PC-9 (cell line): ENCODE results near the gene ATG2B. TPM values are rescaled to one million over a fixed set of nuclear protein-coding genes. Genes with fewer than 3 reads are reported as not detected.

Source experiments
- BruUV-seq: library from RNA; stranded (reverse); fragments of 400-500 nt; replicated peaks from 2 replicates; lab custom pipeline; 2021; lab: Mats Ljungman, UMichigan
- CTCF ChIA-PET: fragments of 300-600 bp; sonication (Branson Sonifier 250); formaldehyde crosslinking; loops from one replicate; lab custom pipeline; 2022; ENCODE audit warnings: antibody characterized with exemption; lab: Charles Lee
- POLR2A ChIA-PET: fragments of 300-600 bp; sonication (Branson Sonifier 250); formaldehyde crosslinking; loops from one replicate; lab custom pipeline; 2022; ENCODE audit warnings: antibody characterized with exemption; ENCODE audit not compliant: unreplicated experiment; lab: Charles Lee
- DNase-seq, 2 experiments: peaks; one replicate each; pipeline versions ENCODE4 v3.0.0 to v3.0.0-alpha.2; 2015 to 2022; ENCODE audit warnings: mixed read lengths in 1 of 2
- H2AFZ ChIP-seq: fragments of 200-600 bp; sonication (generic); 2 replicates; pipeline ENCODE4 v1.8.1; 2017; ENCODE audit warnings: antibody characterized with exemption
- H3F3A ChIP-seq: fragments of 200-600 bp; sonication (generic); 2 replicates; pipeline ENCODE4 v1.8.1; 2017; ENCODE audit warnings: antibody characterized with exemption, mild to moderate bottlenecking, low read depth; ENCODE audit not compliant: insufficient read depth
- H3K27ac ChIP-seq: fragments of 200-600 bp; sonication (generic); 2 replicates; pipeline ENCODE4 v1.6.1; 2016; ENCODE audit warnings: mixed run types
- H3K27me3 ChIP-seq: fragments of 200-600 bp; sonication (generic); 2 replicates; pipeline ENCODE4 v1.6.1; 2016; ENCODE audit warnings: low read depth, mixed run types; ENCODE audit not compliant: insufficient read depth
- H3K36me3 ChIP-seq: fragments of 200-600 bp; sonication (generic); 2 replicates; pipeline ENCODE4 v1.6.1; 2016; ENCODE audit warnings: low read depth, mixed run types
- H3K4me1 ChIP-seq: fragments of 200-600 bp; sonication (generic); replicated peaks from 2 replicates; pipeline ENCODE4 v1.6.1; 2016; ENCODE audit warnings: mixed run types; ENCODE audit not compliant: insufficient read depth
- H3K4me2 ChIP-seq: fragments of 200-600 bp; sonication (generic); 2 replicates; pipeline ENCODE4 v1.6.1; 2017; ENCODE audit warnings: mixed run types
- H3K4me3 ChIP-seq: fragments of 200-600 bp; sonication (generic); 2 replicates; pipeline ENCODE4 v1.6.1; 2016; ENCODE audit warnings: mixed run types
- H3K79me2 ChIP-seq: fragments of 200-600 bp; sonication (generic); 2 replicates; pipeline ENCODE4 v1.6.1; 2017; ENCODE audit warnings: low read depth, mixed run types
- H3K9me2 ChIP-seq: fragments of 200-600 bp; sonication (generic); 2 replicates; pipeline ENCODE4 v1.8.1; 2017; ENCODE audit warnings: mild to moderate bottlenecking; ENCODE audit not compliant: insufficient read depth
- H3K9me3 ChIP-seq: fragments of 200-600 bp; sonication (generic); 2 replicates; pipeline ENCODE4 v1.8.1; 2016; ENCODE audit warnings: low read depth; ENCODE audit not compliant: insufficient read depth
- H4K20me1 ChIP-seq: fragments of 200-600 bp; sonication (generic); 2 replicates; pipeline ENCODE4 v1.8.1; 2017; ENCODE audit not compliant: insufficient read depth
- CTCF ChIP-seq: fragments of 200-600 bp; sonication (generic); conservative IDR thresholded peaks from 2 replicates; pipeline ENCODE4 v1.6.1; 2017; ENCODE audit warnings: mixed run types, antibody characterized with exemption, mild to moderate bottlenecking, moderate library complexity
- EZH2 ChIP-seq: fragments of 200-600 bp; sonication (generic); IDR thresholded peaks from 2 replicates; pipeline ENCODE4 v1.8.0; 2017; ENCODE audit warnings: antibody characterized with exemption, low read depth
- intact Hi-C: fragments of 100-400 bp; cut with micrococcal nuclease; formaldehyde crosslinking; loops from one replicate; pipeline ENCODE4 v1.10.0; 2022; ENCODE audit not compliant: unreplicated experiment
- total RNA-seq: library from RNA; stranded (reverse); gene quantifications from 2 replicates; pipeline ENCODE4 v1.2.3, GENCODE V29; 2021

ATG2B gene
- total RNA-seq, 1 experiment from 2014 or later: 6.6 TPM

DNA sequence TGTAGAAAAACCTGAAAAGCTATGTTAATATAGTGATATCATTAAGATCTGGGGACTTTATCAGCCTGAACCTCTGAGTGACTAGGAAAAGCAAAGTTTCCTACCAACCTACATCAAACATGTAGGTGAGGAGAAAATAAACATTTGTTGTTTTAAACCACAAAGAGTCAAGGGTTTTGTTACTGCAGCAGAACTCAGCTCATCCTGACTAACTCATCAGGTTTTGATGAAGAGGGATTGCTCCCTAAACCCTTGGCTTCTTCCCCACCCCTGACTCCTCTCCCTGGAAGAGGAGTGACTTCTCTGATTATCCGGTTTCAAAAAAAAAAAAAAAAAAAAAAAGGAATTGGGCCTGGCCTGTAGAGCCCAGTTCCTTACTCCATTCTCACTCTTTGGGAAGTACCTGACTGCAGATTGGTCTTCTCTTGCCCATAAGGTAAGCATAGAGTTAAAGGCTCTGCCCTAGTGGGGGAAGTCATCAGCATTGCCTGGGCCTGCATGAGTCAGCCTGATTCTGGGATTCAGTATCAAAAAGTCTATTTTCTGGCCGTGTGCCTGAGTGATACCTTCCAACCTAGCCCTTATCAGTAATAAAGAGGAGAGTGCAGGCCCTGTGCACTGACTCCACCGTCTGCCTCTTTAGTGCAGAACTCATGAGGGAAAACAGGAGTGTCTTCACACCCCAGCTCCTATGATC, 90.2 kb downstream of the ATG2B start:
- H3K27ac ChIP-seq: no peak overlapping the region
- BruUV-seq: no TSS peak

GRCh38 chr14:96271421-96271762, 91.7 kb downstream of the ATG2B start:
- Histone ChIP-seq H3K36me3 (no peaks in the 10 kb centered on the region), H4K20me1 (no peaks in the 10 kb centered on the region), H3F3A (peaks cover 33% of the 10 kb centered on the region), H3K27ac (peak overlapping the region; percentile 32; the same call in 1 of the 2 replicates), H3K4me2 (0 out of 2 replicates have a peak overlapping the region, but pooled peaks have one; percentile 16), H3K9me3 (no peaks in the 10 kb centered on the region; the same call in none of the 2 replicates), H3K27me3 (no peaks in the 10 kb centered on the region), H3K9me2 (no peaks in the 10 kb centered on the region), H3K4me1 (peaks cover 51% of the 10 kb centered on the region), H3K79me2 (no peaks in the 10 kb centered on the region), H3K4me3 (no peak overlapping the region), H2AFZ (no peak overlapping the region)
- intact Hi-C loops: no loop called here
- peak in 1 of 2 experiments; percentile 70 for DNase-seq
- BruUV-seq: no TSS peak
- POLR2A ChIA-PET: no interaction called here
- TF ChIP-seq EZH2 (no peak), CTCF (no peak)
- CTCF ChIA-PET: no interaction called here

More for the DNA sequence above, 90.2 kb downstream of the ATG2B start:
- Histone ChIP-seq H3K9me2 (no peaks in the 10 kb centered on the region), H3K4me1 (peaks cover 40% of the 10 kb centered on the region), H3K36me3 (no peaks in the 10 kb centered on the region), H3K27me3 (no peaks in the 10 kb centered on the region), H4K20me1 (no peaks in the 10 kb centered on the region), H2AFZ (no peak overlapping the region), H3F3A (peaks cover 33% of the 10 kb centered on the region), H3K4me3 (no peak overlapping the region), H3K79me2 (no peaks in the 10 kb centered on the region), H3K4me2 (no peak overlapping the region), H3K9me3 (no peaks in the 10 kb centered on the region; the same call in none of the 2 replicates)
- intact Hi-C loops: no loop called here
- TF ChIP-seq EZH2 (no peak), CTCF (no peak)
- CTCF ChIA-PET: no interaction called here
- POLR2A ChIA-PET: no interaction called here
- DNase-seq: no peak

- intact Hi-C loops: no loop called here
- POLR2A ChIA-PET: no interaction called here
- no peak for DNase-seq
- TF ChIP-seq EZH2: no peak
- TF ChIP-seq CTCF: no peak
- H3K9me2 ChIP-seq: no peaks in the 10 kb centered on the region
- BruUV-seq: no TSS peak
- no peak overlapping the region for H3K4me3 ChIP-seq
- peaks cover 33% of the 10 kb centered on the region for H3F3A ChIP-seq
- peaks cover 51% of the 10 kb centered on the region for H3K4me1 ChIP-seq
- no peaks in the 10 kb centered on the region for H3K36me3 ChIP-seq
- H3K79me2 ChIP-seq: no peaks in the 10 kb centered on the region
- no peaks in the 10 kb centered on the region for H3K27me3 ChIP-seq
- no peaks in the 10 kb centered on the region for H4K20me1 ChIP-seq
- H3K9me3 ChIP-seq: no peaks in the 10 kb centered on the region; the same call in none of the 2 replicates
- CTCF ChIA-PET: no interaction called here
- H3K27ac ChIP-seq: peak overlapping the region; percentile 32; the same call in 1 of the 2 replicates
- H3K4me2 ChIP-seq: peak overlapping the region; percentile 4; the same call in 1 of the 2 replicates
- no peak overlapping the region for H2AFZ ChIP-seq
Measured at GRCh38 chr14:96270565-96271420, 92.3 kb downstream of the ATG2B start.
